GM21825 (cell line): ENCODE results near the gene HDLBP.

Source experiments
- ATAC-seq: cut with Tn5 transposase; IDR thresholded peaks from one replicate; pipeline ENCODE4 v1.9.1; 2021; ENCODE audit warnings: mild to moderate bottlenecking, moderate library complexity; ENCODE audit not compliant: unreplicated experiment

Gene HDLBP

GRCh38 chr2:241214766-241215165 is 100.7 kb downstream of the HDLBP start:
- no peak for ATAC-seq

GRCh38 chr2:241214209-241214608 is 101.3 kb downstream of the HDLBP start:
- no peak for ATAC-seq

GRCh38 chr2:241213567-241213966 is 101.9 kb downstream of the HDLBP start:
- ATAC-seq, result no peak

GRCh38 chr2:241213041-241213440 is 102.4 kb downstream of the HDLBP start:
- ATAC-seq, result no peak

GRCh38 chr2:241211276-241211675 is 104.2 kb downstream of the HDLBP start:
- no peak for ATAC-seq

GRCh38 chr2:241209271-241209670 is 106.2 kb downstream of the HDLBP start:
- no peak for ATAC-seq

GRCh38 chr2:241208058-241208457 is 107.4 kb downstream of the HDLBP start:
- no peak for ATAC-seq

- ATAC-seq, result no peak
These were observed 107.8 kb downstream of the HDLBP start for GRCh38 chr2:241207641-241208040.

GRCh38 chr2:241207151-241207550 is 108.3 kb downstream of the HDLBP start:
- ATAC-seq, result no peak

- ATAC-seq, result no peak
These were observed 110.4 kb downstream of the HDLBP start for GRCh38 chr2:241205086-241205485.

GRCh38 chr2:241204490-241204889 is 111.0 kb downstream of the HDLBP start:
- no peak for ATAC-seq

GRCh38 chr2:241204010-241204384 is 111.5 kb downstream of the HDLBP start:
- ATAC-seq, result no peak

- no peak for ATAC-seq
These were observed 112.1 kb downstream of the HDLBP start for GRCh38 chr2:241203218-241204009.

GRCh38 chr2:241202681-241203080 is 112.8 kb downstream of the HDLBP start:
- no peak for ATAC-seq

GRCh38 chr2:241202268-241202585 is 113.2 kb downstream of the HDLBP start:
- ATAC-seq, result no peak

- no peak for ATAC-seq
These were observed 113.8 kb downstream of the HDLBP start for GRCh38 chr2:241201445-241202267.

- no peak for ATAC-seq
These were observed 114.6 kb downstream of the HDLBP start for GRCh38 chr2:241200822-241201395.

- no peak for ATAC-seq
These were observed 115.3 kb downstream of the HDLBP start for GRCh38 chr2:241199897-241200821.

- no peak for ATAC-seq
These were observed 116.2 kb downstream of the HDLBP start for GRCh38 chr2:241199286-241199685.

GRCh38 chr2:241198381-241199279 is 116.8 kb downstream of the HDLBP start:
- no peak for ATAC-seq
